ENCODE measurements around the gene NEK4.

The NEK4 gene

DNA sequence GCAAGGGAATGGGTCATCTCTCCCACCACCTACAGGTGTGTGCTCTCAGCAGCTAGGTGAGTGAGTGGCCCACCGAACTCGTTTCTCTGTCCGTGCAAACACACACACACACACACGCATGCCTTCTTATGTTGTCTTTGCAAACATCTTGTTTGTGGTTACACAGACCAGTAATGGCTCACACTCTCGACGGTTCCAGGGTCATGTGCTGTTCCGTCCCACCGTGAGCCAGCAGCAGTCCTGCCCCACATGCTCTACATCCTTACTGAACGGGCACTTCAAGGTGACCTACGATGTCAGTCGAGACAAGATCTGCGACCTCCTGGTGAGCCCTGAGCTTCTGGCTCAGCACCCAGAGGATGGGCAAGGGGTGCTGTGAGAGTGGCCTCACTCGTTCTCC lies 11.0 kb upstream of the NEK4 start:
- no peaks in the 10 kb centered on the region for H3K4me1 ChIP-seq (ENCODE audit: control insufficient read depth in 2 of 2, insufficient read depth in 1 of 2, low read depth in 1 of 2, low read length in 2 of 2)

DNA sequence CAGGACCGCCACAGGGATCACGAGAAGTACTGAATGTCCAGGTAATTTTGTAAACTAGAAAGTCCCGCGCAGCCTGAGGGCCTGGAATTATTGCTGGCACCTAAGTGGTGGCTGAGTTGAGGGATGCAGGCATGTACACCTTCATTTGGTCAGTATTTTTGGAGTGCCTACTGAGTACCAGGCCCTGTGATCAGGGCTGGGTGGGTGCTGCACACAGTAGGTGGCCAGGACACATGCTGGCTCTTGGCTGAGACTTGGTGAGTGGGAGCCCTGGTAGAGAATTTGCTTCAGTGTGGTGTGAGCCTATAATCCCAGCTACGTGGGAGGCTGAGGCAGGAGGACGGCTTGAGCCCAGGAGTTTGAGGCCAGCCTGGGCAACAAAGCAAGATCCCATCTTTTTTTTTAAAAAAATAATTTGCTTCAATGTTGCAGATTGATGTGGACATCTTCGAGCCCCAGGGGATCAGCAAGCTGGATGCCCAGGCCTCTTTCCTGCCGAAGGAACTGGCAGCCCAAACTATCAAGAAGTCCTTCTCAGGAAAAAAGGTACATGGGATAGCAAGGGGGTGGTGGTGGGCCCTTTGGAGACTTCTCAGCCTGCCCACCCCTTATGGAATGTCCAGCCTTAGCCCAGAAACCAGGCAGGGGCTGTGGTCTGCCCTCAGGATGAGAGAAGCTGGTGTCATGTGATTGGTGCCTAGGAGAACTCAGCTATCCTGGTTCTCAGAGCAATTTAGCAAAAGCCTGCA lies 9.3 kb upstream of the NEK4 start:
- Histone ChIP-seq H2BK5ac (ENCODE audit: low read length) (no peak overlapping the region), H3K27ac (replicated peaks; ENCODE audit: low read length) (no peak overlapping the region), H2BK15ac (ENCODE audit: low read length) (peak overlapping the region; percentile 55), H3K9ac (ENCODE audit: low read depth, low read length, poor library complexity) (no peak overlapping the region), H2BK120ac (ENCODE audit: low read depth, low read length) (no peak overlapping the region), H3K9me3 (replicated peaks in 1 of 2; ENCODE audit: control insufficient read depth in 2 of 2, insufficient read depth in 1 of 2, low read depth in 1 of 2, low read length in 2 of 2) (no peaks in the 10 kb centered on the region), H2AFZ (ENCODE audit: low read length) (no peak overlapping the region), H3K4ac (ENCODE audit: low read length) (no peak overlapping the region), H3K14ac (ENCODE audit: low read length) (no peak overlapping the region), H3K27me3 (ENCODE audit: control insufficient read depth in 3 of 3, insufficient read depth in 3 of 3, low read depth in 1 of 3, low read length in 3 of 3) (peaks cover 0 to 33% (median 0%) of the 10 kb centered on the region in 3 experiments), H3K4me3 (ENCODE audit: low read length in 2 of 2) (peak overlapping the region in 1 of 2 donors; percentile 52), H2AK5ac (ENCODE audit: low read depth, low read length) (no peak overlapping the region), H3K79me1 (ENCODE audit: low read depth, low read length) (no peaks in the 10 kb centered on the region), H3K18ac (ENCODE audit: low read length) (no peak overlapping the region), H3K4me1 (ENCODE audit: control insufficient read depth in 2 of 2, insufficient read depth in 1 of 2, low read depth in 1 of 2, low read length in 2 of 2) (no peaks in the 10 kb centered on the region), H3K23ac (ENCODE audit: low read depth, low read length, poor library complexity) (peak overlapping the region; percentile 45), H2BK12ac (ENCODE audit: low read length) (no peak overlapping the region), H4K8ac (ENCODE audit: low read depth, low read length) (no peak overlapping the region), H4K91ac (ENCODE audit: low read depth, low read length, poor library complexity) (no peak overlapping the region), H3K4me2 (ENCODE audit: insufficient read depth, low read length, poor library complexity, severe bottlenecking) (no peak overlapping the region), H3K36me3 (replicated peaks in 1 of 2; ENCODE audit: control insufficient read depth in 2 of 2, insufficient read depth in 2 of 2, low read length in 2 of 2) (no peaks in the 10 kb centered on the region)
- no peak for DNase-seq (ENCODE audit: low spot score)
- no CpG with 5 or more reads among the region's 8 CpGs for WGBS, 2 donors (ENCODE audit: extremely low coverage in 2 of 2, insufficient read length in 2 of 2, insufficient replicate concordance in 1 of 2)

More for the DNA sequence above, 11.0 kb upstream of the NEK4 start:
- no peak overlapping the region for H3K4me2 ChIP-seq (ENCODE audit: insufficient read depth, low read length, poor library complexity, severe bottlenecking)
- no peak overlapping the region for H3K4me3 ChIP-seq (ENCODE audit: low read length in 2 of 2)
- no peaks in the 10 kb centered on the region for H3K36me3 ChIP-seq (replicated peaks in 1 of 2; ENCODE audit: control insufficient read depth in 2 of 2, insufficient read depth in 2 of 2, low read length in 2 of 2)
- H2BK120ac ChIP-seq (ENCODE audit: low read depth, low read length), result no peak overlapping the region
- no CpG with 5 or more reads among the region's 13 CpGs for WGBS, 2 donors (ENCODE audit: extremely low coverage in 2 of 2, insufficient read length in 2 of 2, insufficient replicate concordance in 1 of 2)
- no peak overlapping the region for H2AK5ac ChIP-seq (ENCODE audit: low read depth, low read length)
- no peak overlapping the region for H2AFZ ChIP-seq (ENCODE audit: low read length)
- no peak overlapping the region for H4K8ac ChIP-seq (ENCODE audit: low read depth, low read length)
- H3K14ac ChIP-seq (ENCODE audit: low read length), result no peak overlapping the region
- no peak overlapping the region for H2BK5ac ChIP-seq (ENCODE audit: low read length)
- no peaks in the 10 kb centered on the region for H3K79me1 ChIP-seq (ENCODE audit: low read depth, low read length)
- H3K4ac ChIP-seq (ENCODE audit: low read length), result no peak overlapping the region
- no peak overlapping the region for H3K9ac ChIP-seq (ENCODE audit: low read depth, low read length, poor library complexity)
- H3K9me3 ChIP-seq (replicated peaks in 1 of 2; ENCODE audit: control insufficient read depth in 2 of 2, insufficient read depth in 1 of 2, low read depth in 1 of 2, low read length in 2 of 2), result no peaks in the 10 kb centered on the region
- no peak overlapping the region for H2BK12ac ChIP-seq (ENCODE audit: low read length)
- H3K18ac ChIP-seq (ENCODE audit: low read length), result no peak overlapping the region
- H3K27ac ChIP-seq (replicated peaks; ENCODE audit: low read length), result no peak overlapping the region
- no peak overlapping the region for H2BK15ac ChIP-seq (ENCODE audit: low read length)
- DNase-seq (ENCODE audit: low spot score), result no peak
- no peak overlapping the region for H4K91ac ChIP-seq (ENCODE audit: low read depth, low read length, poor library complexity)
- peaks cover 0 to 32% (median 0%) of the 10 kb centered on the region in 3 experiments for H3K27me3 ChIP-seq (ENCODE audit: control insufficient read depth in 3 of 3, insufficient read depth in 3 of 3, low read depth in 1 of 3, low read length in 3 of 3)
- H3K23ac ChIP-seq (ENCODE audit: low read depth, low read length, poor library complexity), result no peak overlapping the region

DNA sequence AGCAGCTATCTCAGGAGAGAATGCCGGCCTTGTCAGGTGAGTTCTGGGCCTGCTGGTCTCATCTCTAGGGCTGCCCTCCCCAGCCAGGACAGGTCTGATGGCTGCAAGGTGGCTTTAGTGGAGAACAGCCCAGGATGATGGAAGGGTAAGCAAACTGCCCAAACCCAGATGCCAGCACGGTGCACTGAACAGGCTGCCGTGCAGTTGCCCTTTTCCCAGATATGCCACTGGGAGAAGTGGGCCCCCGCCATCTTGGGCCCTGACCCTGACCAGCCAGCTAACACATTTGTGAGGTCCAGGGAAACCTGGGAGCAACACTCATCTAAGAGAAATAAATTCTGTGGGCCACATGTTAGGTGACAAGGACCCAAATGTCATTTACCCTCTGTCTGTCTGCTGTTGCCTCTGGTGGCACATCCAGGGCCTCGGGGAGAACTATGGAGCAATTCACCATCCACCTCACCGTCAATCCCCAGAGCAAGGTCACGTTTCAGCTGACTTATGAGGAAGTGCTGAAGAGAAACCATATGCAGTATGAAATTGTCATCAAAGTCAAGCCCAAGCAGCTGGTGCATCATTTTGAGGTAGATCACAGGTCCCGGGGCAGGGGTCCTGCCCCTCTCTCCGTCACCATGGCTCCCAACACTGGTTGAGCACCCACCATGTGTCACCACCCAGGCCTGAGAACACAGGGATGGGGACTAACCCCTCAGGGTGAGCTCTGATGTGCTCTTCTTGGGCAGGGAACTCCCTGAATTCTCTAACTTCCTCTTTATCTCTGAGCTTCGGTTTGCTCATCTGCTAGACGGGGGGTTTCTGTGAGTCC lies 8.5 kb upstream of the NEK4 start:
- peaks cover 0 to 34% (median 0%) of the 10 kb centered on the region in 3 experiments for H3K27me3 ChIP-seq (ENCODE audit: control insufficient read depth in 3 of 3, insufficient read depth in 3 of 3, low read depth in 1 of 3, low read length in 3 of 3)
- no peak overlapping the region for H2BK15ac ChIP-seq (ENCODE audit: low read length)
- no CpG with 5 or more reads among the region's 11 CpGs for WGBS, 2 donors (ENCODE audit: extremely low coverage in 2 of 2, insufficient read length in 2 of 2, insufficient replicate concordance in 1 of 2)

More for the DNA sequence above, 8.5 kb upstream of the NEK4 start:
- H3K27ac ChIP-seq (replicated peaks; ENCODE audit: low read length), result no peak overlapping the region
- no peak overlapping the region for H2BK120ac ChIP-seq (ENCODE audit: low read depth, low read length)
- H3K14ac ChIP-seq (ENCODE audit: low read length), result no peak overlapping the region
- H4K91ac ChIP-seq (ENCODE audit: low read depth, low read length, poor library complexity), result no peak overlapping the region
- DNase-seq (ENCODE audit: low spot score), result no peak
- peak overlapping the region; percentile 25 for H2AK5ac ChIP-seq (ENCODE audit: low read depth, low read length)
- H3K36me3 ChIP-seq (replicated peaks in 1 of 2; ENCODE audit: control insufficient read depth in 2 of 2, insufficient read depth in 2 of 2, low read length in 2 of 2), result no peaks in the 10 kb centered on the region
- no peak overlapping the region for H3K4me3 ChIP-seq (ENCODE audit: low read length in 2 of 2)
- H3K18ac ChIP-seq (ENCODE audit: low read length), result no peak overlapping the region
- no peak overlapping the region for H3K23ac ChIP-seq (ENCODE audit: low read depth, low read length, poor library complexity)
- H3K4me1 ChIP-seq (ENCODE audit: control insufficient read depth in 2 of 2, insufficient read depth in 1 of 2, low read depth in 1 of 2, low read length in 2 of 2), result no peaks in the 10 kb centered on the region
- no peak overlapping the region for H3K4me2 ChIP-seq (ENCODE audit: insufficient read depth, low read length, poor library complexity, severe bottlenecking)
- peak overlapping the region; percentile 31 for H2BK5ac ChIP-seq (ENCODE audit: low read length)
- no peaks in the 10 kb centered on the region for H3K9me3 ChIP-seq (replicated peaks in 1 of 2; ENCODE audit: control insufficient read depth in 2 of 2, insufficient read depth in 1 of 2, low read depth in 1 of 2, low read length in 2 of 2)
- no peak overlapping the region for H3K4ac ChIP-seq (ENCODE audit: low read length)
- no peak overlapping the region for H3K9ac ChIP-seq (ENCODE audit: low read depth, low read length, poor library complexity)
- no peak overlapping the region for H2BK12ac ChIP-seq (ENCODE audit: low read length)
- H2AFZ ChIP-seq (ENCODE audit: low read length), result no peak overlapping the region
- H4K8ac ChIP-seq (ENCODE audit: low read depth, low read length), result no peak overlapping the region
- H3K79me1 ChIP-seq (ENCODE audit: low read depth, low read length), result no peaks in the 10 kb centered on the region

All from neuronal stem cell (in vitro differentiated cells).